ENCODE measurements around the gene TRPV4.

- TF ChIP-seq POLR2A (IDR thresholded peaks at IDR 0.05) (no peak), CTCF (IDR thresholded peaks at IDR 0.05) (no peak)
Observed at GRCh38 chr12:109814600-109815150, 18.5 kb downstream of the TRPV4 start.

Data from testis (tissue), 2 donors.